ENCODE results near the gene XNDC1N. TPM values are rescaled to one million over a fixed set of nuclear protein-coding genes. Genes with fewer than 3 reads are reported as not detected.

XNDC1N gene, protein sequence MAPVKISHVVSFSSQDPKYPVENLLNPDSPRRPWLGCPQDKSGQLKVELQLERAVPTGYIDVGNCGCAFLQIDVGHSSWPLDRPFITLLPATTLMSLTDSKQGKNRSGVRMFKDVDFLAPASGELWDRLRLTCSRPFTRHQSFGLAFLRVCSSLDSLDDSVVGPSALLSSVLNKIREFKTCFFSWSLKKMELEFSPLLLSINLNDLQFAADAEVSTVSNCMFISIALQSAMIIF
- total RNA-seq (1 to 10 TPM; 4.6 to 6.0 (median 5.0) TPM), polyA plus RNA-seq (3.1 TPM)
- long read RNA-seq, donor 1, partial matches to known transcripts, result 0 of 3 reads
- long read RNA-seq, donor 1, other reads (novel, unspliced or antisense), result 3 of 3 reads
- long read RNA-seq, donor 2, partial matches to known transcripts, result 0 of 3 reads
- long read RNA-seq, donor 2, other reads (novel, unspliced or antisense), result 3 of 3 reads
- long read RNA-seq, donor 3, partial matches to known transcripts, result 0 of 3 reads
- long read RNA-seq, donor 3, other reads (novel, unspliced or antisense), result 3 of 3 reads
- long read RNA-seq, donor 4, partial matches to known transcripts, result 0 of 1 reads
- long read RNA-seq, donor 4, other reads (novel, unspliced or antisense), result 1 of 1 reads

DNA sequence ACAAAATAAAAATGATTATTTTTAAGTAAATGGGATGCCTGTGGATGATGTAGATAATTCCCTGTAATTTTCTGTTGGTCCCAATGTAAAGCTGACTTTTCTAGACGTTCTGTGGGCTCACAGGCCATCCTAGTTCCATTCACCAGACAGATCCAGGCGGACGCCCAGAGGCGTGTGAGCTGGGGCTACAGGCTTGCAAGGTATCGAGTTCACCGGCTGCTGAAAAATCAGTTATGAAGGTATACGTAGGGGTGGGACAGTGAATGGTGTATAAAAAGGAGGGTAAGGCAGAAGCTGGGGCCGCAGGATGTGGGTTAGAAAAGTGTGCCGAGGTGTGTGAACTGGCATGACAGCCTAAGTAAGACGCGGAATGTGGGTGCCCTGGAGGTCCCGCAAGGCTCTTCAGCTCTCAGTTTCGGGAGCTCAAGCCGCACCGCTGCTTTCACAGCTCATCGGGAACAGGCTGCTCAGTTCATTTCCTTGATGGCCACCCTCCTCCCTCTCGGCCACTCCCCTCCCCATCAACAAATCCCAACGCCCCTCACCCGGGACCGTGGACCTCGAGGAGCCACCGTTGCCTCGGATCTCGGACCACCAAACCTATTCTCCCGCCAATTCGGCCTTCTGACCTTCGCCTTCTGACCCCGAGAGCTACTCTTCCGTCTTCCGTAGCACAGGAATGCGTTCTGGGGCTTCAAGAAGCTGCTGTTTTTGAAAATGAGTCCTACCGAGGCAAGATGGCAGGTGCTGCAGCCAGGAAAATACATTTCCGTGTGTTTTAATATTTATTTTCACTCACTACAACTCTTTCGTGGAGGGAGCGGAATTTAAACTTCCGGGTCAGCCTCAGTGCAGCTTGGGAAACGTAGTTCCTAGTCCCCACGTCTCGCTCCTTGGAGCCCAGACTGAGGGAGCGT, at the start of gene XNDC1N:
Gene XNDC1N (minus strand): TSS at position 775 of the 917 bp plus-strand sequence. CDS start 5,241 bp downstream, outside the sequence.
- H3K27me3 ChIP-seq (ENCODE audit: control insufficient read depth, insufficient read depth), result no peaks in the 10 kb centered on the region
- H3K4me3 ChIP-seq (ENCODE audit: low read length), result peak within 1 kb of the TSS; percentile 88
- H3K27ac ChIP-seq (ENCODE audit: low read length), result peak within 1 kb of the TSS; percentile 81
- ATAC-seq, result peak; percentile 93 to 94
- peaks cover 8% of the 10 kb centered on the region for H3K4me1 ChIP-seq (ENCODE audit: control insufficient read depth, insufficient read depth, low read length)
- intact Hi-C loops (cut with DNase I), result no loop called here
- under 1% methylated on average over 40 of the region's 40 CpGs for WGBS
- H3K9me3 ChIP-seq (ENCODE audit: control insufficient read depth, low read length), result no peaks in the 10 kb centered on the region
- peak; percentile 46 to 78 (median 76) for DNase-seq

DNA sequence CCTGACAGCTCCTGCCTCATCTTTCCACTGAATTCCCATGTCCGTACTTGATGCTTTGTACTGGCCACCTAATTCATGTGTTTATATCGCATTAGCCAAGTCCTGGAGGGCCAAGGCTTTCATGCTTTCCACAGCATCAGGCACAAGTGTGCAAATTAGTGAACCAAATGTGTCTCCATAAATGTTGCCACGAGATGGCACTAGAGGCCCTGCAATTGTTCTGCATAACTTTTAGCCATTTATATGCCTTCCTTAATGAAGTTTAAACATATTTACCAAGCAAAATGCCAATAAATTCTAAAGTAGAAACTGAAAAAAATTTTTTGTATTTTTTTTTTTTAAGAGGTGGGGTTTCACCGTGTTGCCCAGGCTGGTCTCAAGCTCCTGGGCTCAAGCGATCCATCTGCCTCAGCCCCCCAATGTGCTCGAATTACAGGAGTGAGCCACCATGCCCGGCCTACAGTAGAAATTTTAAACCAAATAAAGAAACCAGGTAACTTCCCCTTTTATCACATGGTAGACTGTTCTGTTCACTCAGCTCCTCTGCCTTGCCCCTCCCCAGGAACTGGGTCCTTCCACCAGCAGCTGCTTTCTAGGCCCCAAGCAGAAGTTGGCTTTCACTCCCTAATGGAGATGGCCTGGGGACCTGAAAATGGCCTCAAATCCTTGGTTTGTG, 49.5 kb upstream of the XNDC1N start:
- no peak overlapping the region for H3K27ac ChIP-seq (ENCODE audit: low read length)
- no peaks in the 10 kb centered on the region for H3K9me3 ChIP-seq (ENCODE audit: control insufficient read depth, low read length)
- ATAC-seq (peak; percentile 49 to 67), DNase-seq (peak in 1 of 3 donors; percentile 43)
- no peaks in the 10 kb centered on the region for H3K27me3 ChIP-seq (ENCODE audit: control insufficient read depth, insufficient read depth)
- no peak overlapping the region for H3K4me3 ChIP-seq (ENCODE audit: low read length)
- no peaks in the 10 kb centered on the region for H3K4me1 ChIP-seq (ENCODE audit: control insufficient read depth, insufficient read depth, low read length)
- intact Hi-C loops (cut with DNase I), result loop anchor here in 2 of 4 donors (5.0 kb wide), 2 partner anchors 164 to 454 kb away; partner anchors contain the start of gene CLPB (in 1 of the 2)
- WGBS, result 58% methylated on average over 7 of the region's 7 CpGs

DNA sequence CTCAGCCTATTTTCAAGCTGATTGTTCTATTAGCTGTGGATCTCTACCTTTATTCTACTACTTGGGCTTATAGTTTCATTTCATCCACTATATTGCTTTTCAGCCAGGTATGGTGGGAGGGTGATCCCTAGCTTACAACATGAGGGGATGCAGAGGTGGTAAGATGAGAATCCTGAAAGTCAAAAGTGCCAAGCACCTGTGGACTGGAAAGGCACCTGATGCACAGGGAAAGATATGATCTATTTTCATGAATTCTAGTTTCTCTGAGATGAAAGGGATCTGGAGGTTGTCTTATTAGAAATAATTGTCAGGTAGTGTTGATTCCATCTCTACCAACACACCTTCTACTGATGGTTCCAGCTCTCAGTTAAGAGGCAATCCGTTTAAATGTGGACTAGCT, 48.7 kb upstream of the XNDC1N start:
- WGBS, result 67% methylated on average over 1 of the region's 1 CpG
- no peak overlapping the region for H3K4me3 ChIP-seq (ENCODE audit: low read length)
- H3K4me1 ChIP-seq (ENCODE audit: control insufficient read depth, insufficient read depth, low read length), result no peaks in the 10 kb centered on the region
- no peaks in the 10 kb centered on the region for H3K27me3 ChIP-seq (ENCODE audit: control insufficient read depth, insufficient read depth)
- H3K9me3 ChIP-seq (ENCODE audit: control insufficient read depth, low read length), result no peaks in the 10 kb centered on the region
- ATAC-seq (no peak), DNase-seq (no peak)
- H3K27ac ChIP-seq (ENCODE audit: low read length), result no peak overlapping the region
- intact Hi-C loops (cut with DNase I), result loop anchor here in 2 of 4 donors (5.0 kb wide), 2 partner anchors 165 to 455 kb away; partner anchors contain the start of gene CLPB (in 1 of the 2)

DNA sequence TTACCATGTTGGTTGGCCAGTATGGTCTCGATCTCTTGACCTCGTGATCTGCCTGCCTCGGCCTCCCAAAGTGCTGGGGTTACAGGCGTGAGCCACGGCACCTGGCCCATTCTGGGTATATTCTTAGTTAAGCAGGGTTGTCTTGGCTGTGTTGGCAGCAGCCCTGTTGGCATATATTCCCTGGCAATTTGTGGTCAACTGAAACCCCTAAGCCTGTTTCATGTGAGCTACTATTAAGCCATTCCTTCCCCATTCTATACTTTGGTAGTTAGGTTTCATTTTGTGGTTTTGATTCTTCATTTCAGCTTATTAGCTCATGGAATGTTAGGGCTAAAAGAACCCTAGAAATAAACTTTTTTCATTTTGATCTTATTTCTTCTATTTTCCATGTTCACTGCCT, 48.2 kb upstream of the XNDC1N start:
- intact Hi-C loops (cut with DNase I), result loop anchor here in 2 of 4 donors (5.0 kb wide), 2 partner anchors 166 to 456 kb away; partner anchors contain the start of gene CLPB (in 1 of the 2)
- Histone ChIP-seq H3K27ac (ENCODE audit: low read length) (no peak overlapping the region), H3K27me3 (ENCODE audit: control insufficient read depth, insufficient read depth) (no peaks in the 10 kb centered on the region), H3K9me3 (ENCODE audit: control insufficient read depth, low read length) (no peaks in the 10 kb centered on the region), H3K4me1 (ENCODE audit: control insufficient read depth, insufficient read depth, low read length) (no peaks in the 10 kb centered on the region), H3K4me3 (ENCODE audit: low read length) (no peak overlapping the region)
- 88% methylated on average over 5 of the region's 5 CpGs for WGBS
- DNase-seq, result no peak
- ATAC-seq, result no peak

DNA sequence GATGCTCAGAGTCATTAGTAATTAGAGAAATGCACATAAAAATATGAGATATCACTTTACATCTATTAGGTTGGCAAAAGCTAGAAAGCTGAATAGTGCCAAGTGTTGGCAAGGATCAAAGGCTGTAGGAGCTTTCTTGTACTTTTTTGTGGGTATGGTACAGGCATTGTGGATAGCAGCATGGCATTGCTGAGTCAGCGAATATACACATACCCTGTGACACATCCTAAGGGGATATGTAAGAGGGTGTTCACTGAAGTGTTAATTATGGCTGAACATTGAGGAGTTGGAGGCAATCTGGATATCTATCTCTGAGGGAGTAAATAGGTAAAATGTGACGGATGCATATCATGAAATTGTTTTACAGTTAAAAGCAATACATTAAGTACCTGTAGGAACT, 43.3 kb upstream of the XNDC1N start:
- intact Hi-C loops (cut with DNase I), result no loop called here
- no peak overlapping the region for H3K27ac ChIP-seq (ENCODE audit: low read length)
- no peak overlapping the region for H3K4me3 ChIP-seq (ENCODE audit: low read length)
- DNase-seq (no peak), ATAC-seq (no peak)
- no peaks in the 10 kb centered on the region for H3K9me3 ChIP-seq (ENCODE audit: control insufficient read depth, low read length)
- no peaks in the 10 kb centered on the region for H3K27me3 ChIP-seq (ENCODE audit: control insufficient read depth, insufficient read depth)
- H3K4me1 ChIP-seq (ENCODE audit: control insufficient read depth, insufficient read depth, low read length), result no peaks in the 10 kb centered on the region
- WGBS, result 95% methylated on average over 2 of the region's 2 CpGs

DNA sequence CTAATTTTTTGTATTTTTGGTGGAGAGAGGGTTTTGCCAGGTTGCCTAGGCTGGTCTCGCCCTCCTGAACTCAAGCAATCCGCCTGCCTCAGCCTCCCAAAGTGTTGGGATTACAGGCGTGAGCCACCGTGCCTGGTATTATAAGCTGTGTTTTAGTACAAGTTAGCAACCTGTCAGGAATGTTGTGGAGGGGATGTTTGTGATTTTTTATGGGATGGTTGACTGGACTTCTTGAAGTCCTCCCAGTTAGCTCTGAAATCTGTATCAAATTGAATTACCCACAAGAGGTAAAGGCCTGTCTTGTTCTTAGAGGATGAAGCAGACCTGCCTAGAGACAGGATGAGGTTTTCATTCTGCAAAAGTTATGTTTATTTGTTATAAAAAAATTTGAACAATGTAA, 36.2 kb upstream of the XNDC1N start:
- H3K4me3 ChIP-seq (ENCODE audit: low read length), result no peak overlapping the region
- H3K9me3 ChIP-seq (ENCODE audit: control insufficient read depth, low read length), result no peaks in the 10 kb centered on the region
- H3K4me1 ChIP-seq (ENCODE audit: control insufficient read depth, insufficient read depth, low read length), result no peaks in the 10 kb centered on the region
- no peaks in the 10 kb centered on the region for H3K27me3 ChIP-seq (ENCODE audit: control insufficient read depth, insufficient read depth)
- intact Hi-C loops (cut with DNase I), result no loop called here
- ATAC-seq (no peak), DNase-seq (no peak)
- H3K27ac ChIP-seq (ENCODE audit: low read length), result no peak overlapping the region
- 94% methylated on average over 4 of the region's 4 CpGs for WGBS

DNA sequence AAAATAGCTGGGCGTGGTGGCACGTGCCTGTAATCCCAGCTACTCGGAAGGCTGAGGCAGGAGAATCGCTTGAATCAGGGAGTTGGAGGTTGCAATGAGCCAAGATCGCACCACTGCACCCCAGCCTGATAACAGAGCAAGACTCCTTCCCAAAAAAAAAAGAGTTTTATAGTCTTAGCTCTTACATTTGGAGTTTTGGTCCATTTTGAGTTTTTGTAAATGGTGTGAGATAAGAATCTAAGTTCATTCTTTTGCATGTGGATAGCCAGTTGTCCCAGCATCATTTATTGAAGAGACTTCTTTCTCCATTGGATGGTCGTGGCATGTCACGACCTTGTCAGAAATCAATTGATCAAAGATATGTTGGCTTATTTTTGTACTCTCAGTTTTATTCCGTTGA, 35.1 kb upstream of the XNDC1N start:
- ATAC-seq (no peak), DNase-seq (no peak)
- no peak overlapping the region for H3K27ac ChIP-seq (ENCODE audit: low read length)
- H3K4me3 ChIP-seq (ENCODE audit: low read length), result no peak overlapping the region
- 93% methylated on average over 8 of the region's 8 CpGs for WGBS
- no peaks in the 10 kb centered on the region for H3K27me3 ChIP-seq (ENCODE audit: control insufficient read depth, insufficient read depth)
- no peaks in the 10 kb centered on the region for H3K9me3 ChIP-seq (ENCODE audit: control insufficient read depth, low read length)
- intact Hi-C loops (cut with DNase I), result no loop called here
- no peaks in the 10 kb centered on the region for H3K4me1 ChIP-seq (ENCODE audit: control insufficient read depth, insufficient read depth, low read length)

DNA sequence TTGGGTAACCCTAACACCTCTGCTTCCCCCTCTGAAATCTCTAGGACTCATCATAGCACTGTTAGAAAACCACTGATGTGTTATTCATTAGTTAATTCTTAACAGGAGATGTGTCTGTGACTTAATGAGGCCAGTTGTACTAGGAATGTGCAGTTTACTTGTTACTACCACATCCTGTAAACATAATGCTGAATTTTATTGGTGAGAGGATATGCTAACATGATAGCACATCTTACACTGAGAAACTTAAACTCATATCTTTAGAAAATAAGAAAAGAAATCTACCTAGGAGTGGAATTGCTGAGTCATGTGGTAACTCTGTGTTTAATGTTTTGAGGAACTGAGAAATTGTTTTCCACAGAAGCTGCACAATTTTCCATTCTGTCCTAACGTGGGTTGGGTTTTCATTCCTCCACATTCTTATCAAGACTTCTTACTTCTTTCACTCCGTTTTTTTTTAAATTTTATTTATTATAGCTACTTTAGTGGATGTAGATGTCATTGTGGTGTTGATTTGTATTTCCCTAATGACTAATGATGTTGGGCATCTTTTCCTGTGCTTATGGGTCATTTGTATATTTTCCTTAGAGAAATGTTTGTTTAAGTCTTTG, 34.1 kb upstream of the XNDC1N start:
- ATAC-seq (no peak), DNase-seq (no peak)
- intact Hi-C loops (cut with DNase I), result no loop called here
- no peak overlapping the region for H3K4me3 ChIP-seq (ENCODE audit: low read length)
- H3K27me3 ChIP-seq (ENCODE audit: control insufficient read depth, insufficient read depth), result no peaks in the 10 kb centered on the region
- H3K9me3 ChIP-seq (ENCODE audit: control insufficient read depth, low read length), result no peaks in the 10 kb centered on the region
- WGBS, result 43% methylated on average over 2 of the region's 2 CpGs
- no peaks in the 10 kb centered on the region for H3K4me1 ChIP-seq (ENCODE audit: control insufficient read depth, insufficient read depth, low read length)
- H3K27ac ChIP-seq (ENCODE audit: low read length), result no peak overlapping the region

DNA sequence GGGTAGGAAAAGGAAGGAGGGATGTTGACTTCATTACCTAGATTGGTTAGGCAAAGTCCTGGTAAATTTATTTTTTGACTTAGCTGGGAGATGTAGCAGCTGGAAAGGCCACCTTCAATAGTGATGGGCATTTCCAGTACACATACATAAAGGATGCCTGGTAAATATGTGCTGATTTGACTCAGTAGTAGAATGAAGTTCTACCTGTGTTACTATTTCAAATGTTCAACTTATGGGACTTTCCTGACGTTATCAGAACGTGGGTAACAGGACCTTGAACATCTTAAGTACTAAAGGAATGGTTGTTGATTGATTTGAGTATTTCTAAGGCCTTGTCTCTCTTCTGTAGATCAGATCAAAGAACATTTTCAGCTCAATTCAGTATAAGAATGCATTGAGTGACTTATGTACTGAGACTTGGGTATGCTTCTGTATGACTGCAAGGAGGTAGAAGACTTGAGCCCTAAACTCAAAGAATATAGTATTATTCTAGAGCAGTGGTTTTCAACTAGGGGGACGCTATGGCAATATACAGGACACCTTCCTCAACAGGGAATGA, 27.6 kb upstream of the XNDC1N start:
- WGBS, result 64% methylated on average over 3 of the region's 3 CpGs
- DNase-seq (no peak), ATAC-seq (no peak)
- Histone ChIP-seq H3K27me3 (ENCODE audit: control insufficient read depth, insufficient read depth) (no peaks in the 10 kb centered on the region), H3K4me3 (ENCODE audit: low read length) (no peak overlapping the region), H3K9me3 (ENCODE audit: control insufficient read depth, low read length) (no peaks in the 10 kb centered on the region), H3K27ac (ENCODE audit: low read length) (no peak overlapping the region), H3K4me1 (ENCODE audit: control insufficient read depth, insufficient read depth, low read length) (no peaks in the 10 kb centered on the region)
- intact Hi-C loops (cut with DNase I), result no loop called here
